Neuronal stem cell (in vitro differentiated cells): ENCODE measurements around the gene C2orf81.

Source experiments
- DNase-seq: peaks from one replicate; pipeline ENCODE4 v3.0.0-alpha.2; 2013; ENCODE audit warnings: low spot score
- H2AFZ ChIP-seq: one replicate; pipeline ENCODE4 v1.6.1; 2013; ENCODE audit warnings: mild to moderate bottlenecking, low read length, inconsistent platforms
- H2AK5ac ChIP-seq: 2 replicates; pipeline ENCODE4 v1.6.1; 2013; ENCODE audit warnings: low read depth, mild to moderate bottlenecking, inconsistent platforms, low read length, moderate library complexity, mixed read lengths
- H2BK120ac ChIP-seq: 2 replicates; pipeline ENCODE4 v1.6.1; 2013; ENCODE audit warnings: low read depth, mild to moderate bottlenecking, inconsistent platforms, low read length, moderate library complexity, mixed read lengths
- H2BK12ac ChIP-seq: one replicate; pipeline ENCODE4 v1.6.1; 2013; ENCODE audit warnings: low read length, inconsistent platforms
- H2BK15ac ChIP-seq: 2 replicates; pipeline ENCODE4 v1.6.1; 2013; ENCODE audit warnings: mild to moderate bottlenecking, low read length, inconsistent platforms, mixed read lengths
- H2BK5ac ChIP-seq: one replicate; pipeline ENCODE4 v1.6.1; 2013; ENCODE audit warnings: inconsistent platforms, mild to moderate bottlenecking, low read length, moderate library complexity
- H3K14ac ChIP-seq: one replicate; pipeline ENCODE4 v1.6.1; 2013; ENCODE audit warnings: low read length, inconsistent platforms
- H3K18ac ChIP-seq: 2 replicates; pipeline ENCODE4 v1.6.1; 2013; ENCODE audit warnings: low read length, inconsistent platforms
- H3K23ac ChIP-seq: 2 replicates; pipeline ENCODE4 v1.6.1; 2013; ENCODE audit warnings: low read depth, mild to moderate bottlenecking, mixed read lengths, low read length, inconsistent platforms; ENCODE audit not compliant: poor library complexity
- H3K27ac ChIP-seq: replicated peaks from 3 replicates; pipeline ENCODE4 v1.5.1; 2013; ENCODE audit warnings: low read length, inconsistent platforms
- H3K27me3 ChIP-seq, 3 experiments: 2 replicates each; pipeline ENCODE4 v1.6.1; 2013; ENCODE audit warnings: low read length in 3 of 3, mild to moderate bottlenecking in 2 of 3, inconsistent platforms in 1 of 3, low read depth in 1 of 3, mixed read lengths in 1 of 3, moderate library complexity in 1 of 3; ENCODE audit not compliant: control insufficient read depth in 3 of 3, insufficient read depth in 3 of 3
- H3K36me3 ChIP-seq, 2 donors: replicated peaks in 1 of 2; 2 replicates each; pipeline ENCODE4 v1.6.1; 2013; ENCODE audit warnings: low read length in 2 of 2; ENCODE audit not compliant: control insufficient read depth in 2 of 2, insufficient read depth in 2 of 2
- H3K4ac ChIP-seq: 2 replicates; pipeline ENCODE4 v1.6.1; 2013; ENCODE audit warnings: inconsistent platforms, mild to moderate bottlenecking, low read length, moderate library complexity
- H3K4me1 ChIP-seq, 2 donors: 1 replicate in 1 of 2; 2 replicates in 1 of 2; pipeline ENCODE4 v1.6.1; 2013; ENCODE audit warnings: low read length in 2 of 2, low read depth in 1 of 2; ENCODE audit not compliant: control insufficient read depth in 2 of 2, insufficient read depth in 1 of 2
- H3K4me2 ChIP-seq: one replicate; pipeline ENCODE4 v1.6.1; 2013; ENCODE audit warnings: mild to moderate bottlenecking, low read length, inconsistent platforms; ENCODE audit not compliant: insufficient read depth, poor library complexity, severe bottlenecking
- H3K4me3 ChIP-seq, 2 donors: 2 replicates each; pipeline ENCODE4 v1.5.1; 2013; ENCODE audit warnings: low read length in 2 of 2, mild to moderate bottlenecking in 2 of 2, inconsistent platforms in 1 of 2, moderate library complexity in 1 of 2
- H3K79me1 ChIP-seq: one replicate; pipeline ENCODE4 v1.6.1; 2013; ENCODE audit warnings: low read depth, mild to moderate bottlenecking, inconsistent platforms, low read length, moderate library complexity
- H3K9ac ChIP-seq: one replicate; pipeline ENCODE4 v1.6.1; 2013; ENCODE audit warnings: mild to moderate bottlenecking, low read depth, low read length, inconsistent platforms; ENCODE audit not compliant: poor library complexity
- H3K9me3 ChIP-seq, 2 donors: replicated peaks in 1 of 2; 2 replicates each; pipeline versions ENCODE3 to v1.6.1; 2013; ENCODE audit warnings: low read length in 2 of 2, mild to moderate bottlenecking in 2 of 2, inconsistent platforms in 1 of 2, low read depth in 1 of 2, mixed read lengths in 1 of 2, moderate library complexity in 1 of 2; ENCODE audit not compliant: control insufficient read depth in 2 of 2, insufficient read depth in 1 of 2
- H4K8ac ChIP-seq: one replicate; pipeline ENCODE4 v1.6.1; 2013; ENCODE audit warnings: low read depth, mild to moderate bottlenecking, inconsistent platforms, low read length, moderate library complexity
- H4K91ac ChIP-seq: one replicate; pipeline ENCODE4 v1.6.1; 2013; ENCODE audit warnings: low read length, low read depth, mild to moderate bottlenecking, inconsistent platforms; ENCODE audit not compliant: poor library complexity
- WGBS, 2 donors: extraction: QIAGEN DNeasy Blood & Tissue Kit; methylation state at CpG; one replicate each; pipeline ENCODE4 v1.1.7; 2013; ENCODE audit warnings: missing lambda C conversion rate in 2 of 2, mixed read lengths in 1 of 2; ENCODE audit not compliant: insufficient read length in 2 of 2, insufficient replicate concordance in 1 of 2; ENCODE audit errors: extremely low coverage in 2 of 2; 5-methylcytosine and 5-hydroxymethylcytosine counted together

C2orf81 gene

GRCh38 chr2:74429487-74430451, 8.3 kb upstream of the C2orf81 start:
- H2BK12ac ChIP-seq = no peak overlapping the region
- H3K4me1 ChIP-seq = peaks cover 0 to 2% of the 10 kb centered on the region in 2 donors
- H3K27me3 ChIP-seq = no peaks in the 10 kb centered on the region
- no peak overlapping the region for H3K18ac ChIP-seq
- DNase-seq = no peak
- peaks cover 4% of the 10 kb centered on the region for H3K79me1 ChIP-seq
- H2BK120ac ChIP-seq = no peak overlapping the region
- no peak overlapping the region for H2BK15ac ChIP-seq
- peak overlapping the region; percentile 34 for H3K23ac ChIP-seq
- H3K4me2 ChIP-seq = no peak overlapping the region
- no peak overlapping the region for H2AK5ac ChIP-seq
- H3K36me3 ChIP-seq = peaks cover 60 to 80% of the 10 kb centered on the region in 2 donors
- no peak overlapping the region for H4K91ac ChIP-seq
- H3K4ac ChIP-seq = no peak overlapping the region
- H2AFZ ChIP-seq = no peak overlapping the region
- no peak overlapping the region for H3K4me3 ChIP-seq
- no peak overlapping the region for H3K9ac ChIP-seq
- peak overlapping the region; percentile 48 for H2BK5ac ChIP-seq
- H3K27ac ChIP-seq = no peak overlapping the region
- H3K14ac ChIP-seq = no peak overlapping the region
- H3K9me3 ChIP-seq = peaks cover 0 to 3% of the 10 kb centered on the region in 2 donors
- no CpG with 5 or more reads among the region's 18 CpGs for whole genome bisulfite sequencing, 2 donors
- H4K8ac ChIP-seq = no peak overlapping the region

- Histone ChIP-seq H2BK5ac (no peak overlapping the region), H3K4ac (no peak overlapping the region), H4K91ac (peak overlapping the region; percentile 74), H3K4me1 (peaks cover 0 to 2% of the 10 kb centered on the region in 2 donors), H3K23ac (no peak overlapping the region), H3K4me3 (peak overlapping the region in 1 of 2 donors; percentile 1), H2BK120ac (no peak overlapping the region), H2AFZ (no peak overlapping the region), H3K79me1 (peaks cover 8% of the 10 kb centered on the region), H2BK12ac (no peak overlapping the region), H3K9ac (no peak overlapping the region), H2BK15ac (no peak overlapping the region), H2AK5ac (no peak overlapping the region), H3K4me2 (no peak overlapping the region), H3K9me3 (peaks cover 0 to 3% of the 10 kb centered on the region in 2 donors), H4K8ac (no peak overlapping the region), H3K36me3 (peaks cover 67 to 90% of the 10 kb centered on the region in 2 donors), H3K18ac (no peak overlapping the region), H3K27ac (no peak overlapping the region), H3K14ac (peak overlapping the region; percentile 3), H3K27me3 (no peaks in the 10 kb centered on the region)
- no peak for DNase-seq
- WGBS, 2 donors = no CpG with 5 or more reads among the region's 5 CpGs
These were observed 7.3 kb upstream of the C2orf81 start for GRCh38 chr2:74428675-74429074.

GRCh38 chr2:74427551-74427950, 6.1 kb upstream of the C2orf81 start:
- H3K18ac ChIP-seq = no peak overlapping the region
- no CpG with 5 or more reads among the region's 3 CpGs for WGBS, 2 donors
- no peaks in the 10 kb centered on the region for H3K27me3 ChIP-seq
- H3K14ac ChIP-seq = no peak overlapping the region
- no peak overlapping the region for H3K27ac ChIP-seq
- H3K4me2 ChIP-seq = no peak overlapping the region
- H3K4me1 ChIP-seq = peaks cover 2% of the 10 kb centered on the region in 2 donors
- no peak overlapping the region for H2BK12ac ChIP-seq
- peaks cover 0 to 3% of the 10 kb centered on the region in 2 donors for H3K9me3 ChIP-seq
- H4K8ac ChIP-seq = no peak overlapping the region
- H2BK15ac ChIP-seq = no peak overlapping the region
- no peak overlapping the region for H2AK5ac ChIP-seq
- H3K79me1 ChIP-seq = peaks cover 8% of the 10 kb centered on the region
- H3K9ac ChIP-seq = no peak overlapping the region
- no peak overlapping the region for H2AFZ ChIP-seq
- H3K23ac ChIP-seq = no peak overlapping the region
- no peak overlapping the region for H3K4ac ChIP-seq
- no peak overlapping the region for H3K4me3 ChIP-seq
- no peak for DNase-seq
- no peak overlapping the region for H2BK120ac ChIP-seq
- H2BK5ac ChIP-seq = no peak overlapping the region
- no peak overlapping the region for H4K91ac ChIP-seq
- H3K36me3 ChIP-seq = peaks cover 66 to 89% of the 10 kb centered on the region in 2 donors

- H3K4ac ChIP-seq = no peak overlapping the region
- peaks cover 56 to 76% of the 10 kb centered on the region in 2 donors for H3K36me3 ChIP-seq
- no CpG with 5 or more reads among the region's 14 CpGs for WGBS, 2 donors
- no peak overlapping the region for H3K4me2 ChIP-seq
- H3K18ac ChIP-seq = no peak overlapping the region
- H2BK15ac ChIP-seq = no peak overlapping the region
- H3K4me3 ChIP-seq = no peak overlapping the region
- no peaks in the 10 kb centered on the region for H3K27me3 ChIP-seq
- no peak overlapping the region for H2BK12ac ChIP-seq
- H3K9me3 ChIP-seq = peaks cover 0 to 3% of the 10 kb centered on the region in 2 donors
- H2BK5ac ChIP-seq = peak overlapping the region; percentile 5
- no peak for DNase-seq
- H3K27ac ChIP-seq = no peak overlapping the region
- H3K23ac ChIP-seq = no peak overlapping the region
- H2BK120ac ChIP-seq = no peak overlapping the region
- H2AFZ ChIP-seq = no peak overlapping the region
- H3K4me1 ChIP-seq = peaks cover 2 to 6% of the 10 kb centered on the region in 2 donors
- H3K79me1 ChIP-seq = peaks cover 9% of the 10 kb centered on the region
- no peak overlapping the region for H4K8ac ChIP-seq
- H4K91ac ChIP-seq = no peak overlapping the region
- no peak overlapping the region for H3K14ac ChIP-seq
- no peak overlapping the region for H2AK5ac ChIP-seq
- no peak overlapping the region for H3K9ac ChIP-seq
These were observed 4.9 kb upstream of the C2orf81 start for GRCh38 chr2:74426181-74426758.
